ENCODE measurements around the gene BFSP2. TPM values are rescaled to one million over a fixed set of nuclear protein-coding genes. Genes with fewer than 3 reads are reported as not detected.
A peak's percentile ranks its signal among the peaks of the same experiment; 100 is the strongest.

Gene BFSP2
- total RNA-seq, 1 experiment from 2014 or later: not detected

DNA sequence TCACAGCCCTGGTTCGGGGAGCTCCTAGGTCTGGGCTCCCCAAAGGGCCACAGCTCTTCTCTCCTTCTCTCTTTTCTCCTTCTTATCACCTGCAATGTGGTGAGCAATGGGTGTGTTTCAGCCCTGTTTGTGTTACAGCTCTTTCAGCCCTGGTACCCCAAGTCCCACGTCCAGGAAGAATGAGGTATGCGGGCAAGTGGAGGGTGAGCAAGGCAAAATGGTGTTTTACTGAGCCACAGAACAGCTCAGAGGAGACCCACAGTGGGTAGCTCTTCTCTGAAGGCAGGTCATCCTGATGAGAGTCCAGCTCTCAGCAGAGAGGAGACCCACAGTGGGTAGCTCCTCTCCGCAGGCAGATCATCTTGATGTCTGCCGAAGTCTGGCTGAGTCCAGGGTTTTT is 86.8 kb downstream of the BFSP2 start:
- H3K36me3 Mint-ChIP-seq (ENCODE audit: insufficient read depth, unreplicated experiment): no peaks in the 10 kb centered on the region
- BruUV-seq (replicated peaks): no TSS peak
- TF ChIP-seq, protein P1, sequence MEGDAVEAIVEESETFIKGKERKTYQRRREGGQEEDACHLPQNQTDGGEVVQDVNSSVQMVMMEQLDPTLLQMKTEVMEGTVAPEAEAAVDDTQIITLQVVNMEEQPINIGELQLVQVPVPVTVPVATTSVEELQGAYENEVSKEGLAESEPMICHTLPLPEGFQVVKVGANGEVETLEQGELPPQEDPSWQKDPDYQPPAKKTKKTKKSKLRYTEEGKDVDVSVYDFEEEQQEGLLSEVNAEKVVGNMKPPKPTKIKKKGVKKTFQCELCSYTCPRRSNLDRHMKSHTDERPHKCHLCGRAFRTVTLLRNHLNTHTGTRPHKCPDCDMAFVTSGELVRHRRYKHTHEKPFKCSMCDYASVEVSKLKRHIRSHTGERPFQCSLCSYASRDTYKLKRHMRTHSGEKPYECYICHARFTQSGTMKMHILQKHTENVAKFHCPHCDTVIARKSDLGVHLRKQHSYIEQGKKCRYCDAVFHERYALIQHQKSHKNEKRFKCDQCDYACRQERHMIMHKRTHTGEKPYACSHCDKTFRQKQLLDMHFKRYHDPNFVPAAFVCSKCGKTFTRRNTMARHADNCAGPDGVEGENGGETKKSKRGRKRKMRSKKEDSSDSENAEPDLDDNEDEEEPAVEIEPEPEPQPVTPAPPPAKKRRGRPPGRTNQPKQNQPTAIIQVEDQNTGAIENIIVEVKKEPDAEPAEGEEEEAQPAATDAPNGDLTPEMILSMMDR (IDR thresholded peaks at IDR 0.05; ENCODE audit: insufficient read depth in 1 of 2, low read depth in 1 of 2, low read length in 1 of 2, severe bottlenecking in 1 of 2, unreplicated experiment in 1 of 2): no peak
- no peaks in the 10 kb centered on the region for H3K27me3 Mint-ChIP-seq (ENCODE audit: insufficient read depth, unreplicated experiment)
- Histone ChIP-seq H3K36me3 (ENCODE audit: control insufficient read depth, insufficient read depth, low read length) (no peaks in the 10 kb centered on the region), H3K9me3 (peaks cover 29% of the 10 kb centered on the region), H3K4me1 (0 out of 2 replicates have a peak, but pooled peaks cover 3% of the 10 kb centered on the region), H3K4me3 (ENCODE audit: low read depth, low read length) (no peak overlapping the region), H3K27me3 (replicated peaks; ENCODE audit: control insufficient read depth, insufficient read depth, low read length) (no peaks in the 10 kb centered on the region)
- H3K4me1 Mint-ChIP-seq (ENCODE audit: low read depth, unreplicated experiment): peaks cover 9% of the 10 kb centered on the region
- H3K9me3 Mint-ChIP-seq (ENCODE audit: unreplicated experiment): peaks cover 35% of the 10 kb centered on the region
- peak in 1 of 2 experiments; percentile 30 for DNase-seq
- ChIA-PET POLR2A (interaction anchor here (0.5 kb wide), 1 partner anchor 107 kb away, joined by 4 read pairs; no protein-coding TSS in a partner anchor), CTCF (interaction anchor here (1.0 kb wide), 1 partner anchor 10 kb away, joined by 3 read pairs; no protein-coding TSS in a partner anchor)
- intact Hi-C loops (cut with micrococcal nuclease; ENCODE audit: unreplicated experiment): no loop called here
- H3K4me3 Mint-ChIP-seq (ENCODE audit: unreplicated experiment): no peak overlapping the region
- H3K27ac Mint-ChIP-seq (ENCODE audit: unreplicated experiment): no peak overlapping the region

- H3K4me1 Mint-ChIP-seq (ENCODE audit: low read depth, unreplicated experiment): peaks cover 9% of the 10 kb centered on the region
- peaks cover 35% of the 10 kb centered on the region for H3K9me3 Mint-ChIP-seq (ENCODE audit: unreplicated experiment)
- no peaks in the 10 kb centered on the region for H3K27me3 Mint-ChIP-seq (ENCODE audit: insufficient read depth, unreplicated experiment)
- peaks cover 29% of the 10 kb centered on the region for H3K9me3 ChIP-seq
- no peaks in the 10 kb centered on the region for H3K27me3 ChIP-seq (replicated peaks; ENCODE audit: control insufficient read depth, insufficient read depth, low read length)
- H3K4me3 ChIP-seq (ENCODE audit: low read depth, low read length): no peak overlapping the region
- intact Hi-C loops (cut with micrococcal nuclease; ENCODE audit: unreplicated experiment): no loop called here
- H3K27ac Mint-ChIP-seq (ENCODE audit: unreplicated experiment): no peak overlapping the region
- H3K36me3 ChIP-seq (ENCODE audit: control insufficient read depth, insufficient read depth, low read length): no peaks in the 10 kb centered on the region
- DNase-seq: no peak
- TF ChIP-seq, protein P1 (IDR thresholded peaks at IDR 0.05; ENCODE audit: insufficient read depth in 1 of 2, low read depth in 1 of 2, low read length in 1 of 2, severe bottlenecking in 1 of 2, unreplicated experiment in 1 of 2): no peak
- ChIA-PET CTCF (interaction anchor here (1.0 kb wide), 1 partner anchor 9 kb away, joined by 3 read pairs; no protein-coding TSS in a partner anchor), POLR2A (no interaction called here)
- no TSS peak for BruUV-seq (replicated peaks)
- no peaks in the 10 kb centered on the region for H3K36me3 Mint-ChIP-seq (ENCODE audit: insufficient read depth, unreplicated experiment)
- 0 out of 2 replicates have a peak, but pooled peaks cover 3% of the 10 kb centered on the region for H3K4me1 ChIP-seq
- no peak overlapping the region for H3K4me3 Mint-ChIP-seq (ENCODE audit: unreplicated experiment)
Observed at GRCh38 chr3:133487204-133487603, 87.3 kb downstream of the BFSP2 start.

- Histone ChIP-seq H3K36me3 (ENCODE audit: control insufficient read depth, insufficient read depth, low read length) (no peaks in the 10 kb centered on the region), H3K4me1 (0 out of 2 replicates have a peak, but pooled peaks cover 3% of the 10 kb centered on the region), H3K4me3 (ENCODE audit: low read depth, low read length) (no peak overlapping the region), H3K27me3 (replicated peaks; ENCODE audit: control insufficient read depth, insufficient read depth, low read length) (no peaks in the 10 kb centered on the region), H3K9me3 (peaks cover 29% of the 10 kb centered on the region)
- TF ChIP-seq, protein P1 (IDR thresholded peaks at IDR 0.05; ENCODE audit: insufficient read depth in 1 of 2, low read depth in 1 of 2, low read length in 1 of 2, severe bottlenecking in 1 of 2, unreplicated experiment in 1 of 2): no peak
- peaks cover 33% of the 10 kb centered on the region for H3K9me3 Mint-ChIP-seq (ENCODE audit: unreplicated experiment)
- H3K27ac Mint-ChIP-seq (ENCODE audit: unreplicated experiment): no peak overlapping the region
- BruUV-seq (replicated peaks): no TSS peak
- POLR2A ChIA-PET: interaction anchor here (1.6 kb wide), 1 partner anchor 8 kb away, joined by 7 read pairs; no protein-coding TSS in a partner anchor
- intact Hi-C loops (cut with micrococcal nuclease; ENCODE audit: unreplicated experiment): no loop called here
- H3K4me3 Mint-ChIP-seq (ENCODE audit: unreplicated experiment): no peak overlapping the region
- H3K36me3 Mint-ChIP-seq (ENCODE audit: insufficient read depth, unreplicated experiment): no peaks in the 10 kb centered on the region
- H3K27me3 Mint-ChIP-seq (ENCODE audit: insufficient read depth, unreplicated experiment): no peaks in the 10 kb centered on the region
- peaks cover 9% of the 10 kb centered on the region for H3K4me1 Mint-ChIP-seq (ENCODE audit: low read depth, unreplicated experiment)
- CTCF ChIA-PET: interaction anchor here (1.5 kb wide), 3 partner anchors 82 to 90 kb away, joined by 4 to 12 read pairs (median 10); partner anchors contain the start of gene CDV3
- no peak for DNase-seq
Observed at GRCh38 chr3:133487920-133488540, 88.2 kb downstream of the BFSP2 start.

All from Caco-2 (cell line).